NCI-H446 (cell line): ENCODE results near the gene ETNK1.
A peak's percentile ranks its signal among the peaks of the same experiment; 100 is the strongest.
"Not testable (repeated sequence)": the region's sequence is repeated elsewhere in the genome, so short reads cannot be mapped to it uniquely, and the experiment has no call there.

Experiments used
- DNase-seq, 2 experiments: peaks; one replicate each; lab custom pipeline; 2025; lab: John Stamatoyannopoulos, UW

ETNK1 gene

GRCh38 chr12:22624870-22625761 is at the start of gene ETNK1:
Gene ETNK1, plus strand, starts transcription at chr12:22625171. Its CDS starts 260 bp downstream, at chr12:22625431.
- DNase-seq = peak; percentile 73 to 90

- no peak for DNase-seq
Observed at GRCh38 chr12:22576065-22576464, 48.9 kb upstream of the ETNK1 start.

GRCh38 chr12:22576473-22576872 is 48.5 kb upstream of the ETNK1 start:
- DNase-seq = no peak

GRCh38 chr12:22577667-22578066 is 47.3 kb upstream of the ETNK1 start:
- no peak for DNase-seq

GRCh38 chr12:22578328-22578727 is 46.6 kb upstream of the ETNK1 start:
- no peak for DNase-seq

- no peak for DNase-seq
Observed at GRCh38 chr12:22588817-22589216, 36.2 kb upstream of the ETNK1 start.

GRCh38 chr12:22593864-22594263 is 31.1 kb upstream of the ETNK1 start:
- no peak for DNase-seq

- DNase-seq = not testable (repeated sequence)
Observed at GRCh38 chr12:22597539-22597938, 27.4 kb upstream of the ETNK1 start.

GRCh38 chr12:22598141-22598762 is 26.7 kb upstream of the ETNK1 start:
- DNase-seq = no peak

- DNase-seq = no peak
Observed at GRCh38 chr12:22598763-22599161, 26.2 kb upstream of the ETNK1 start.

GRCh38 chr12:22600181-22600580 is 24.8 kb upstream of the ETNK1 start:
- no peak for DNase-seq

GRCh38 chr12:22609501-22609900 is 15.5 kb upstream of the ETNK1 start:
- no peak for DNase-seq

- no peak for DNase-seq
Observed at GRCh38 chr12:22610131-22610530, 14.8 kb upstream of the ETNK1 start.

- DNase-seq = not testable (repeated sequence)
Observed at GRCh38 chr12:22612822-22613221, 12.1 kb upstream of the ETNK1 start.

- DNase-seq = no peak
Observed at GRCh38 chr12:22615963-22616501, 8.9 kb upstream of the ETNK1 start.

GRCh38 chr12:22617630-22618029 is 7.3 kb upstream of the ETNK1 start:
- no peak for DNase-seq

- DNase-seq = peak in 1 of 2 experiments; percentile 52
Observed at GRCh38 chr12:22624548-22624869, 462 bp upstream of the ETNK1 start.

GRCh38 chr12:22625762-22626294 is 857 bp downstream of the ETNK1 start:
- peak; percentile 24 to 53 for DNase-seq

- no peak for DNase-seq
Observed at GRCh38 chr12:22626406-22626805, 1.4 kb downstream of the ETNK1 start.

GRCh38 chr12:22627371-22627770 is 2.4 kb downstream of the ETNK1 start:
- DNase-seq = no peak

GRCh38 chr12:22628228-22628627 is 3.3 kb downstream of the ETNK1 start:
- no peak for DNase-seq

GRCh38 chr12:22631863-22632463 is 7.0 kb downstream of the ETNK1 start:
- peak in 1 of 2 experiments; percentile 4 for DNase-seq
